VCaP (cell line): ENCODE data around the gene SERPINF2.

Experiments
- H3K27ac ChIP-seq: fragments of 450-650 bp; 2 replicates; pipeline ENCODE4 v1.5.1; 2017
- TF ChIP-seq, protein P1 (sequence below): fragments of 450-650 bp; conservative IDR thresholded peaks from 2 replicates; pipeline ENCODE4 v1.5.1; 2017; ENCODE audit warnings: mild to moderate bottlenecking, moderate library complexity

Gene SERPINF2

DNA sequence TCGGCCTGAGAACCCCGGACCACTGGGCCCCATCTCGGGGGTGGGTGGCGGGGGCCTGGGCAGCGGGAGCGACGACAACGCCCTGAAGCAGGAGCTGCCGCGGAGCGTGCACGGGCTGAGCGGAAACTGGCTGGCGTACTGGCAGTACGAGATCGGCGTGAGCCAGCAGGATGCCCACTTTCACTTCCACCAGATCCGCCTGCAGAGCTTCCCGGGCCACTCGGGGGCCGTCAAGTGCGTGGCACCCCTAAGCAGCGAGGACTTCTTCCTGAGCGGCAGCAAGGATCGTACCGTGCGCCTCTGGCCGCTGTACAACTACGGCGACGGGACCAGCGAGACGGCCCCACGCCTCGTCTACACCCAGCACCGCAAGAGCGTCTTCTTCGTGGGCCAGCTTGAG lies 8.9 kb upstream of the SERPINF2 start:
- no peak overlapping the region for H3K27ac ChIP-seq
- TF ChIP-seq, protein P1, sequence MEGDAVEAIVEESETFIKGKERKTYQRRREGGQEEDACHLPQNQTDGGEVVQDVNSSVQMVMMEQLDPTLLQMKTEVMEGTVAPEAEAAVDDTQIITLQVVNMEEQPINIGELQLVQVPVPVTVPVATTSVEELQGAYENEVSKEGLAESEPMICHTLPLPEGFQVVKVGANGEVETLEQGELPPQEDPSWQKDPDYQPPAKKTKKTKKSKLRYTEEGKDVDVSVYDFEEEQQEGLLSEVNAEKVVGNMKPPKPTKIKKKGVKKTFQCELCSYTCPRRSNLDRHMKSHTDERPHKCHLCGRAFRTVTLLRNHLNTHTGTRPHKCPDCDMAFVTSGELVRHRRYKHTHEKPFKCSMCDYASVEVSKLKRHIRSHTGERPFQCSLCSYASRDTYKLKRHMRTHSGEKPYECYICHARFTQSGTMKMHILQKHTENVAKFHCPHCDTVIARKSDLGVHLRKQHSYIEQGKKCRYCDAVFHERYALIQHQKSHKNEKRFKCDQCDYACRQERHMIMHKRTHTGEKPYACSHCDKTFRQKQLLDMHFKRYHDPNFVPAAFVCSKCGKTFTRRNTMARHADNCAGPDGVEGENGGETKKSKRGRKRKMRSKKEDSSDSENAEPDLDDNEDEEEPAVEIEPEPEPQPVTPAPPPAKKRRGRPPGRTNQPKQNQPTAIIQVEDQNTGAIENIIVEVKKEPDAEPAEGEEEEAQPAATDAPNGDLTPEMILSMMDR = no peak

DNA sequence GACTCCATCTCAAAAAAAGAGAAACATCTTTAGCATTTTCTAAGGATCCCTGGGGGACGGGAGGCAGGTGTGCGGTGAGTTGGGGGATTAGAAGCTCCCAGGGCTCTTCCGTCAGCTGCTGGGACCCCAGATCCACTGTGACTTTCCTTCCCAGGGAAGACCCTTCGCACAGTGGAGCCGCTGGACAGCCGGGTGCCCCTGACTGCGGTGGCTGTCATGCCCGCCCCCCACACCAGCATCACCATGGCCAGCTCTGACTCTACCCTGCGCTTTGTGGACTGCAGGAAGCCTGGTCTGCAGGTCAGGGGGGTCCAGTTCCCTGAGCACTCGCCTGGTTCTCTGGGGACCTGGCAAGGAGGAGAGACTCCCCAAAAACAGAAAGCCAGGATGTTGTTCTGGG lies 7.3 kb upstream of the SERPINF2 start:
- no peak overlapping the region for H3K27ac ChIP-seq
- TF ChIP-seq, protein P1 = no peak

DNA sequence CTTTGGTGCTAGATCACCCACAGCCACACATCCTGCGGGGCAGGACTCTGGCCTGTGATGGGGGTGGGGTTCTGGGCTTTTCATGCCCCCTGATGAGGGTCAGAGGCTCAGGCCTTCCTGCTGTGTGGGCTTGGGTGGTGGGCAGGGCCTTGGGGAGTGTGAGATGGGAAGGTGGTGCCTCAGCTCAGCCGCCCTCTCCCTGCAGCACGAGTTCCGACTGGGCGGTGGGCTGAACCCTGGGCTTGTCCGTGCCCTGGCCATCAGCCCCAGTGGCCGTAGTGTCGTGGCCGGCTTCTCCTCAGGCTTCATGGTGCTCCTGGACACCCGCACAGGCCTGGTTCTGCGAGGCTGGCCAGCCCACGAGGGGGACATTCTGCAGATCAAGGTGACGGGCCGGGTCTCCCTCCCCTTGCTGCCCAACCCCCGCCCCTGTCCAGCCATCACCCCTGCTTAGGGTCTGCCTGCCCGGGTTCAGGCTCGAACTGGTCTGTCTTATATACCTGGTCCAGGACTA lies 6.8 kb upstream of the SERPINF2 start:
- no peak overlapping the region for H3K27ac ChIP-seq
- TF ChIP-seq, protein P1 = no peak

DNA sequence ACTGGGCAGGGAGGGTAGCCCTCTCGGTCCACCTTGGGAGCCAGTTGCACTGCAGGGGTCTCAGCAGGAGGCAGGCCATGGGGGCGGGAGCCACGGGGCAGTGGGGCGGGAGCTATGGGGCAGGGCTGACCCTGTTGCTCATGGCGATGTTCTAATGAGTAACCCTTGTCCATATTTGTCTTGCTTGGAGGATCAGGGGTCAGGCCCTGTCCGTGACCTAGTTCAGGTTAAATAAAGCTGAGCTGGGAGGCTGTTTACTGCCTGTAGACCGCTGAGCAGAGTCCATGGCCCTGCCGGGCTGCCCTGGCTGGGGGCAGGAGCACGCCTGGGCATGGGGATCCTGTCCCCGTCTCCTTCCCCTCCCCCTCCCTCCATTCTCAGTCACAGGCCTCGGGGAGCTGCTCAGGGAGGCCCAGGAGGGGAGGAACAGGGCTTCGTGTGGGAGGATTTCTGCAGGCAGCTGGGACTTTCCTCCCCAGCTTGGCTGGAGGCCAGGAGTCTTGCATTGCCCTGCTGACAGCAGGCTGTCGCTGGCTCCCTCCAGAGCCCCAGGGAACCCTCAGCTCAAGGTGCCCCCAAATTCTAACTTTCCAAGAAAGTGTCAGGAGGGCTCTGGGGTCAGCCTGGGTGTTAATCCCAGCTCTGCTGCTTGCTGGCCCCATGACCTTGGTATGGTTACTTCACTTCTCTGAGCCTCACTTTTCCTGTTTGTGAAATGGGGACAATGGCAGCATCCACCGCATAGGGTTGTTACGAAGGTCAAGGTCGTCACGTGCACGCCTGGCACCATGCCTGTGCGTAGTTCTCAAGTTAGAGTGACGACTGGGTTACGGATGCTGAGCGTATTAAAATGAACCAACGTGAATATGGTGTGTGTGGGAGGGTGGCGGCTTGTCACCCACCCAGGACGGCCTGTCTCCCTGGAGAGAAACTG lies 6.1 kb upstream of the SERPINF2 start:
- TF ChIP-seq, protein P1 = no peak
- H3K27ac ChIP-seq = no peak overlapping the region

DNA sequence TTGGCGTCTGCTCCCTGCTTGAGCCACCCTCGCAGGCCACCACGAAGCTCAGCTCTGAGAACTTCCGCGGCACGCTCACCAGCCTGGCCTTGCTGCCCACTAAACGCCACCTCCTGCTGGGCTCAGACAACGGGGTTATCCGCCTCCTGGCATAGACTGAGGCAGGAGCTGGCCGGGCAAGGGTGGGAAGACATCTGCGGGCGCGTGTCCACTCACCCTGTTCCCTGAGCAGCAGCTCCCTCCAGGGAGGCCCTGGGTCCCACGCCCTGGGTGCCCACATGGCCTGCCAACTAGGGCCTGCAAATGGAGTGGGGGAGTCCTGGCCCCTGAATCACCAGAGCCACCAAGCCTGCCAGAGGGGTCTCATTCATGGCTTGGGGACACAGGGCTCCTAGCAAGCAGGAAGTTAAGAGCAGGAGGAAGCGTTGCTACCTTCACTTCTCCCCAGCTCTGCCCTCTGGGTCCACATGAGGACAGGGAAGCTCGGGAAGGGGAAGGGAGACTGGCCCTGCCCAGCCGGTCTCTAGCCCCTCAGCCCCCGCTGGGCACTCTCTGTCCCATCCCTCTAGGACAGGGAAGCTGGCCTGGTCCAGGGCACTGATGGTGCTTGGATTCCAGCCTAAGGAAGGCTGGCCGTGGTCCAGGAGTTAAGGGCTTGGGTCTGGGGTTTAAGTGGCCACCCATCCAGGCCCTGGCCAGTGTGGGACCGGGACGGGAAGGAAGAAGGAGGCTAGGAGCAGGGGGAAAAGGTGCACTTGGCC lies 5.0 kb upstream of the SERPINF2 start:
- H3K27ac ChIP-seq = no peak overlapping the region
- TF ChIP-seq, protein P1 = no peak

DNA sequence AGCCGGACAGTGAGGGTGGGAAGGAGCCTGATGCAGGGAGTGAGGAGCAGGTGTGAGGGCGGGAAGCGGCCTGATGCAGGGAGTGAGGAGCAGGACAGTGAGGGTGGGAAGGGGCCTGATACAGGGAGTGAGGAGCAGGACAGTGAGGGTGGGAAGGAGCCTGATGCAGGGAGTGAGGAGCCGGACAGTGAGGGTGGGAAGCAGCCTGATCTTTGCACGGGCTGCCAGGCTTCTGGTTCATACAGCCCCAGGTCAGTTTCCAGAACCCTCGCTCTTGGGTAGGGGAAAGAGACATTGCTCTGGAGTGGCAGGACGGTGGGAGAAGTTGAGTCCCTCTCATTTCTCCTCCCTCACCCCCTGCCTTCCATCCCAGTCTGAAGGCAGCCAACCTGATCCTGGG lies 772 bp upstream of the SERPINF2 start:
- H3K27ac ChIP-seq = 0 out of 2 replicates have a peak overlapping the region, but pooled peaks have one; percentile 34

DNA sequence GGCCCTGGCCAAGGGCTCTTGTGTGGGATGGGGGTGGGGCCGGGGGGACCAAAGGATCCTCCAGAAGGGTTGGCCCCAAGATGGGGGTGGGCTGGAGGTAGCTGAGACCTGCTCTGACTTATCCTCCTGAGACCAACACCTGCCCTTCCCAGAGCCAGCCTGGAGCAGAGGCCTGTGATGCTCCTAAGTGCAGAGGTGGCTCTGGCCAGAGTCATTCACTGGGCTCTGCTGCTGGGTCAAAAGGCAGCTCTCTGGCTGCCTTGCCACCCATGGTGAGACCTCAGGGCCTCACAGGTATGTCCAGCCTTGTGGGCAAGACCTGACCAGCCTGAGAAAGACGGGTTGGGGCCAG lies 393 bp downstream of the SERPINF2 start:
- 0 out of 2 replicates have a peak overlapping the region, but pooled peaks have one; percentile 34 for H3K27ac ChIP-seq
- TF ChIP-seq, protein P1 = no peak
